ENCODE data around the gene DNAJC4. TPM values are rescaled to one million over a fixed set of nuclear protein-coding genes. Genes with fewer than 3 reads are reported as not detected.
A peak's percentile ranks its signal among the peaks of the same experiment; 100 is the strongest.

Gene DNAJC4
- total RNA-seq, 1 experiment from 2014 or later, result 24.2 TPM

DNA sequence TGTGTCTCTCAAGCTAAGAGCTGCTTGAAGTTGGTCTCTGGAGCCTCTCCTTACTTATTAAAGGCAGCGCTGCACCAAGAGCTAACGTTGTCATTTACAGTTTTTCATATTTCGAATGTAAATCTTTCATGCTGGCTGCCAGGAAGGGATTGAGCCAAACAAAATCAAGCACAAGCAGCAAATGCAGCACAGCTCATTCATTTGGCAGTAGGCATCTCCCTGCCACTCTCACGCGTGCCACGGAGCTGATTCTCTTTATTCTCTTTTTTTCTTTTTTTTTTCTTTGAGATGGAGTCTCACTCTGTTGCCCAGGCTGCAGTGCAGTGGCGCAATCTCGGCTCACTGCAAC lies 2.6 kb downstream of the DNAJC4 start:
- H3K18ac ChIP-seq (ENCODE audit: insufficient read length, low read depth, low read length), result no peak overlapping the region
- H3K9me3 ChIP-seq (ENCODE audit: control insufficient read depth, low read depth, low read length), result no peaks in the 10 kb centered on the region
- no peaks in the 10 kb centered on the region for H3K79me1 ChIP-seq (ENCODE audit: insufficient read depth, low read depth, low read length, poor library complexity, severe bottlenecking)
- no peaks in the 10 kb centered on the region for H3K9me3 Mint-ChIP-seq
- no peak overlapping the region for H2BK5ac ChIP-seq (ENCODE audit: insufficient read length, low read length)
- H3K9ac ChIP-seq (ENCODE audit: extremely low read depth, insufficient read length, low read length), result no peak overlapping the region
- peaks cover 21% of the 10 kb centered on the region for H3K23me2 ChIP-seq (ENCODE audit: insufficient read length, low read depth, low read length, poor library complexity, severe bottlenecking)
- H2AK5ac ChIP-seq (ENCODE audit: insufficient read length, low read length), result no peak overlapping the region
- H3K27ac ChIP-seq (ENCODE audit: insufficient read length, low read depth, low read length), result no peak overlapping the region
- no peaks in the 10 kb centered on the region; the same call in 1 of the 2 replicates for H3K27me3 ChIP-seq (ENCODE audit: insufficient read depth, low read length)
- TF ChIP-seq CTCF (conservative IDR thresholded peaks at IDR 0.05), result no peak
- no peak overlapping the region for H3K56ac ChIP-seq (ENCODE audit: insufficient read length, low read depth, low read length)
- no peak overlapping the region for H3K4ac ChIP-seq (ENCODE audit: low read depth, low read length)
- no peak overlapping the region for H4K8ac ChIP-seq (replicated peaks; ENCODE audit: insufficient read length, low read depth, low read length)
- no peaks in the 10 kb centered on the region for H3K79me2 ChIP-seq (ENCODE audit: insufficient read depth, low read length)
- peaks cover 3 to 13% (median 5%) of the 10 kb centered on the region in 3 experiments; a peak in 4 of 7 replicates for H3K36me3 Mint-ChIP-seq (ENCODE audit: insufficient read depth in 1 of 3, low read depth in 3 of 3)
- 0 out of 2 replicates have a peak, but pooled peaks cover 3% of the 10 kb centered on the region for H3K4me1 ChIP-seq (ENCODE audit: insufficient read depth, low read length)
- WGBS (ENCODE audit: extremely low coverage, insufficient read length, low lambda C conversion rate), result no CpG with 5 or more reads among the region's 8 CpGs
- H2AFZ ChIP-seq (ENCODE audit: low read length), result no peak overlapping the region
- H3K4me3 Mint-ChIP-seq, result peak overlapping the region; percentile 67 to 81; a peak in 3 of 5 replicates
- no peak overlapping the region for H2BK20ac ChIP-seq (ENCODE audit: low read depth, low read length, poor library complexity, severe bottlenecking)
- H3T11ph ChIP-seq (ENCODE audit: low read length), result no peak overlapping the region
- no peak overlapping the region for H3K4me2 ChIP-seq (ENCODE audit: insufficient read depth, insufficient read length, low read length)
- DNase-seq, result no peak
- peaks cover 18 to 29% of the 10 kb centered on the region in 2 experiments for H3K4me1 Mint-ChIP-seq
- H2BK120ac ChIP-seq (ENCODE audit: low read depth, low read length, poor library complexity, severe bottlenecking), result no peak overlapping the region
- H3K27me3 Mint-ChIP-seq (ENCODE audit: low read depth), result peaks cover 20% of the 10 kb centered on the region
- no peak overlapping the region for H3K23ac ChIP-seq (ENCODE audit: insufficient read length, low read depth, low read length)
- no peak overlapping the region for H2BK15ac ChIP-seq (ENCODE audit: low read depth, low read length)
- no peak overlapping the region for H2BK12ac ChIP-seq (ENCODE audit: insufficient read length, low read depth, low read length)
- H4K20me1 ChIP-seq (ENCODE audit: control insufficient read depth, insufficient read depth, insufficient read length), result no peaks in the 10 kb centered on the region
- no peak overlapping the region for H4K91ac ChIP-seq (ENCODE audit: insufficient read length, low read depth, low read length)
- H3K27ac Mint-ChIP-seq, result no peak overlapping the region
- no peak overlapping the region for H4K5ac ChIP-seq (ENCODE audit: insufficient read length, low read depth, low read length)
- no peak overlapping the region for H3K14ac ChIP-seq (ENCODE audit: insufficient read depth, low read length)

All from H9 (cell line).